HG03060 (cell line): ENCODE results near the gene NTNG2.

Experiments used
- ATAC-seq: cut with Tn5 transposase; IDR thresholded peaks from one replicate; pipeline ENCODE4 v1.9.1; 2021; ENCODE audit warnings: low read depth, moderate number of reproducible peaks; ENCODE audit not compliant: unreplicated experiment

Gene NTNG2

DNA sequence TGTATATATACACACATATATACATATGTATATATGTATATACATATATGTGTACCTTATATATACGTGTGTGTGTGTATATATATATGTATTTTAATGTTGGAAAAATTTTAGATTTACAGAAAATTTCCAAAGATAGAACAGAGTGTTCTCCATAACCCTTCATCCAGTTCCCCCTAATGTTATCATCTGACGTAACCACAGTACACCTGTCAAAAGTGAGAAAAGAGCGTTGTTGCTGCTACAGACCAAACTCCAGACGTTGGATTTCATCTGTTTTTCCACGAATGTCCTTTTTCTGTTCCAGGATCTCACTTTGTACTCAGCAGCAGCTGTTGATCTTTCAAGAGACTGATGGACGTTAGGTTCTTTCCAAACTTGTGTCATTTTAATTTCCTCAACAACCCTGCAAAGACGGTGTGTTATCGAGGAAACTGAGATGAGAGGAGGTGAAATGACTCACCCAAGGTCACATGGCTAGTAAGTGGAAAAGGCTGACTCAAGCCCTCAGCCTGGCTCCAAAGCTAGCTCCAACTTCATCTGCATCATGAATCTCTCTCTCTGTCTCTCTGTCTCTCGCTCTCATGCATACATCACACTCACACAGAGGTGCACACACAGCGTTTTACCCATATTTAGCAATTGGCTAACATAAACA is 17.0 kb upstream of the NTNG2 start:
- ATAC-seq = no peak

- no peak for ATAC-seq
Observed at GRCh38 chr9:132146039-132146438, 15.8 kb upstream of the NTNG2 start.

DNA sequence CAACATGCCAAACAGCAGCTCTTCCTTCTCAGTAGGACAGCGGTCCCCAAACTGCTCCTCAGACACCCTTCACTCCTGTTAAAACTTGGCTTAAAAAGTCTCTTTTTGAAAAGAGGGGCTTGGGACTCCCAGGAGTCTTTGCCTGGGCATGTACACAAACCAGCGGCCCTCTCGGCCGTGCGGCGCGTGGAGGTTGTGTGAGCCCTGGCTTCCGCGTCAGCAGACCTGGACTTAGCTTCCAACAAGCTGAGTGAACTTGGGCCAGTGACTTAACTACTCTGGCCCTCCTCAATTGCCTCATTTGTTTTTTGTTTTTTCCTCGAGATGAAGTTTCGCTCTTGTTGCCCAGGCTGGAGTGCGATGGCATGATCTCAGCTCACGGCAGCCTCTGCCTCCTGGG is 15.3 kb upstream of the NTNG2 start:
- ATAC-seq = no peak

DNA sequence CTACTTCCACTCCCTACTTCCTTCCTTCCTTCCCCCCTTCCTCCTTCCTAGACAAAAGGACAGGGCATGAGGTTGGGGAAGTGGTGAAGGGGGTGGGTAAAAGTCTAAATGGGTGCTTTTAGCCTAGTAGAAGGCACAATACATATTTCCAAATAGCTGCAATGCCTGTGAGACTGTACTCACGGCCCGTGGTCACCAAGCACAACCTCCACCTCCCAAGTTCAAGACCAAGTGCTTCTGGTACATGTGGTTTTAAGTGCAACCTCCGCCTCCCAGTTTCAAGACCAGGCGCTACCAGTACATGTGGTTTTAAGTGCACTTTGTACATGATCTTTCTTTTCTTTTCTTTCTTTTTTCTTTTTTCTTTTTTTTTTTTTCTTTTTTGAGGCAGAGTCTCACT is 14.5 kb upstream of the NTNG2 start:
- no peak for ATAC-seq

- ATAC-seq = no peak
Observed at GRCh38 chr9:132147839-132148238, 14.0 kb upstream of the NTNG2 start.

DNA sequence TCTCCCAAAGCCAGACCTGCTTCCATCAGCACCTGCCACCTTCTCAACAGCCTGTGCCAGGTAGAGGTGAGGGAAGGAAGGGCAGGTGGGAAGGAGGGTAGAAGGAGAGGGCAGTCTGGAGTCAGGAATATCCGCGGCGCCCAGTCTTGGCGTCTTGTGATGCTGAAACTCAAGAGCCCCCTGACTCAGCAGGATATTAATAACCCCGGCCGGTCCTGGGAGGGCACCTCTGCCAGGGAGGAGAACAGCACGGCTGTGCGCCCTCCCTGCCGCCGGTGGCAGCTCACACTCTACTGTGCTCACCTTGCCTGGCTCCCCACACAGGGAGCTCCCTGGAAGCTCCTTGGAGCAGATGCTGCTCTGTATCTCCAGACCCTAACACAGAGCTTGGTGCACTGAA is 11.6 kb upstream of the NTNG2 start:
- no peak for ATAC-seq

DNA sequence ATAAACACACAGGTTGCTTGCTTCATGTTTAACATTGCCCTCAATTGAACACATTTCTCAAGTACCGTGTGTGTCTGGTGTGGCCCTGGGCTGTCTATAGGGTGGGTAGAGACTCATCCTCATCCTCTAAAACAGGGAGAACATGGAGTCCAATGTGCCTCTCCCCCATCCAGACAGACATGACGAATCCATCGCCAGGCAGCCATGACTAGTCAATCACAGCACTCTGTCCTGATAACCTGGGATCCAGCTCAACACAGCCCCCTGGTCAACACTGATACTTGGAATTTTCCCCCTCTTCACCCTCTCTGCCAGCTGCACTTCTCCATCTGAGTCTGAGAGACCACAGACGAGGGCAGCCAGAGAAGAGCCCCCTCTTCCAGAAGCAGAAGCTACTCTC is 10.7 kb upstream of the NTNG2 start:
- no peak for ATAC-seq

- ATAC-seq = no peak
Observed at GRCh38 chr9:132152231-132152630, 9.6 kb upstream of the NTNG2 start.

GRCh38 chr9:132154863-132155567 is 6.8 kb upstream of the NTNG2 start:
- no peak for ATAC-seq

- ATAC-seq = no peak
Observed at GRCh38 chr9:132155568-132155895, 6.3 kb upstream of the NTNG2 start.

GRCh38 chr9:132156262-132156661 is 5.6 kb upstream of the NTNG2 start:
- ATAC-seq = no peak

DNA sequence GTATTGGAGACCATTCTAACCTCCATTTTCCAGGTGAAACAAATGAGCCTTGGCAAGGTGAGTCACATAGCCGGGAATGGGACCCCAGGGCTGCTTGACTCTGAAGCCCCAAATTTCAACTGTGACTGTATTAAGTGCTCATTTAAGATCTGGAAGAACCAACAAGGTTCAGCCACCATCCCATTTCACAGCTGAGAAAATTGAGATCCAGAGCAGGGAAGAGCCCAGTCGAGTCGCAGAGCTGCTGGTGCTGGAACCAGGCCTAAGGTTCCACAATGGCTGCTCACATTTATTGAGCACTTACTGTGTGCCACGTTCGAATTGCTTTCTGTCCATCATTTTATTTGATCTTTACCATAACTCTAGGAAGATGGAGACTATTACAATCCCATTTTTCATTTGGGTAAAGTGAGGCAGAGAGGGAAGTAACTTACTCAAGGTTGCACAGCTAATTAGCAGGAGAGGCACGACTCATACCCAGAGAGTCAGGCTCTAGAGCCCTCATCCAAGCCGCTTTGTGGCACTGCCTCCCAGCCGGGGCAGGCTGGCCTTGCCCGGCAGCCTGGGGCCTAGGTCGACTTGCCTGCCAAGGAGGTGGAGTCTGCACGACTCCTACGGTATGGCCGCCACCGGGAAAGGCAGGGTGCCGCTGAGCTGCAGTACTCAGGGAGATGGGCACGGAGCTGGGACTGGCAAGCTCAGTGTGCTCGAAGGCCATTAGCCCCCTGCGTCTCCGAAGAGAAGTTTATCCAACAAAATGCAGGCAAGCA is 4.3 kb upstream of the NTNG2 start:
- ATAC-seq = no peak

- ATAC-seq = no peak
Observed at GRCh38 chr9:132160802-132161742, 786 bp upstream of the NTNG2 start.

DNA sequence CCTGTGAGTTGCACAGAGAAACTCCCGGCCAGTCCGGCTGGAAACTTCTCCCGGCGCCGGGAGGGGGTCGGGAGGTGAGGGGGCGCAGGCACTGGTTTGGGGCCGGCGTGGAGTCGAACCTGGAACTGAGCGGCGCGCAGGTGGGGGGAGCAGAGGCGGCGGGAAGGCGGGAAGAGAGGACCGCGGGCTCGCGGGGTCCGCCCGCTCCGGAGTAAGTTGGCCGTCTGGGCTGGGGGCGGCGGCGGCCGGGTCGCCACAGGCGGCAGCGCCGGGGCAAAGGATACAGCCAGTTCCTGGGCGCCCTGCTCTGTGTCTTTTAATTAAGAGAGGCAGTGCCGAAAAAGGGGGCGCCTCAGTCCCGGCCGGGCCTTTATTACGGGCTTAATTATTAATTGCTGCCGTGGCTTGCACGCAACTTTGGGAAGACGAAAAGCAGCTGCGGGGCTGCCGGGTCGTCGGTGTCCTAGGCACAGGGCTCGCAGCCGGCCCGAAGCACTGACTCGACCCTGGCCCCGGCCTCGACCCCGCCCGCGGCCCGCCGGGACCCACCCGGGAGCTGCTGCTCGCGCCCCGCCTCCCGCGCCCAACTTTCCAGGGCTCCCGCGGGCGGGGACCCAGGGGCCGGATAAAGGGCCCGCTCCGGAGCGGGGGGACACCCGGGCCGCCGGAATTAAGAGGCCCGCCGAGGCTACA is 1.1 kb downstream of the NTNG2 start:
- no peak for ATAC-seq

GRCh38 chr9:132163457-132163875 is 1.6 kb downstream of the NTNG2 start:
- ATAC-seq = no peak

- ATAC-seq = no peak
Observed at GRCh38 chr9:132163876-132164603, 2.2 kb downstream of the NTNG2 start.

DNA sequence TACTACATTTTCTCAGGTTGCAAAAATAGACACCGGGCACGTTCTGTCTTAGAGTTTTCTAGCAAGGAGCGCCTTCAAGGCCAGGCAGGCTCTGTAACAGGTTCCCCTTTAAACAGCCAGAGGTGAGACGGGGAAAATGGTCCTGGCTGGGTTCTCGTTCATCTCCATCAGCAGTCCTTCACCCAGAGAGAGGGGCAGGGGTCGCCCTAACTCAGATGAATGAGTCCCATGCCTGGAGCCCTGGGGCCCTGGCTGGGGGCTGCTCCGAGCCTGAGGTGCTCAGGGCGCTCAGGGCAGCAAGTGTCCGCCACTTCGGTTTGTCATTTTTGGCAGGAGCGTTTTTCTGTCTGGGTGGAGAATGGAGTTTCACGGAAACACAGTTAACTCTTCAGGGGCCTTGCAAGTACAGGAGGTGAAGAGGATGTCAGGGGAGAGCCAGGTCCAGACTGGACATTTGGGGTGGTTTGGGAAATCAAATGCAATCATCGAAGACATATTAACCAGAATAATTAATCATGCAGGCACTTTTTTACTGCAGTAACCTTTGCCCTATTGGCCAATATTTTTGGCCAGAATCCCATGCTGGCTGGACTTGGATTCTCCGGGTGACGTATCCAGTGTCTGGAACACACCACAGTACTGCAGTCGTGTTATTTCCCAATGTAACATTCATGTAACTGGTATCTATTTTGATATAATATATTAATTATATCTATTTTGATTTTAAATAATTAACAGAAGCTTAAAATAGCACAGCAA is 2.9 kb downstream of the NTNG2 start:
- no peak for ATAC-seq

GRCh38 chr9:132166599-132166998 is 4.7 kb downstream of the NTNG2 start:
- no peak for ATAC-seq

DNA sequence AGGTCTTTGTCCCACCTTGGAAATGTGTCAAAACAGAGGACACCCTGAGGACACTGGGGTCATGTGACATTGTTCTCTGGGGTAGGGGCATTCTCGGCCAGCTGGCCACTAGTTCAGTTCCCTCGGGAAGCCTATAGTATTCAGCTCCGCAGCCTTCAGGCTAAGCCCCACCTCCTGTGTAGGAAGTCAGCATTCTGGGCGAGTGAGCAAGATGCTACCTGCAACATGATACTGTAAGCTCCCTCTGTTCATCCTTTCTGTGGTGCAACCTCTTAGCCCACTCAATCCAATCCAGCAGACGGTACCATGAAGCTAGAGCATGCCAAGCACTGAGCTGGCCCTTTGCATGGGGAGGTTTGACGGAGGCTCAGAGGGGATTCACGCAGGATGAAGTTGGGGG is 5.3 kb downstream of the NTNG2 start:
- ATAC-seq = no peak
